Gastroesophageal sphincter (tissue), 4 donors: ENCODE data around the gene ZCCHC24. TPM values are rescaled to one million over a fixed set of nuclear protein-coding genes. Genes with fewer than 3 reads are reported as not detected.
A peak's percentile ranks its signal among the peaks of the same experiment; 100 is the strongest.

Experiments
- ATAC-seq: fragments of 150-250 bp; one replicate; pipeline ENCODE4 v1.9.1; 2016; ENCODE audit warnings: mild to moderate bottlenecking, moderate library complexity
- H3K27ac ChIP-seq, 4 donors: fragments of 200-600 bp; sonication (generic) in 3 of 4; 1 replicate in 3 of 4; 2 replicates in 1 of 4; pipeline ENCODE4 v1.5.1; 2016 to 2019
- H3K27me3 ChIP-seq: fragments of 200-600 bp; sonication (generic); one replicate; pipeline ENCODE4 v1.5.1; 2019
- H3K36me3 ChIP-seq, 2 donors: fragments of 200-600 bp; sonication (generic); one replicate each; pipeline ENCODE4 v1.5.1; 2019; ENCODE audit warnings: control low read depth in 1 of 2
- H3K4me1 ChIP-seq, 3 donors: fragments of 200-600 bp; sonication (generic); 1 replicate in 2 of 3; 2 replicates in 1 of 3; pipeline ENCODE4 v1.5.1; 2016 to 2019; ENCODE audit warnings: control low read depth in 2 of 3
- H3K4me3 ChIP-seq, 2 donors: fragments of 200-600 bp; sonication (generic); one replicate each; pipeline ENCODE4 v1.5.1; 2019; ENCODE audit warnings: mild to moderate bottlenecking in 1 of 2, moderate library complexity in 1 of 2
- H3K9me3 ChIP-seq, 3 donors: fragments of 200-600 bp; sonication (generic); one replicate each; pipeline ENCODE4 v1.5.1; 2017 to 2019; ENCODE audit warnings: control low read depth in 2 of 3
- CTCF ChIP-seq, 4 experiments: fragments of 200-600 bp in 2 of 4; fragments of 450-650 bp in 2 of 4; sonication (generic) in 1 of 4; IDR thresholded peaks; one replicate each; pipeline ENCODE4 v1.5.1; 2017 to 2019; ENCODE audit warnings: antibody characterized with exemption in 4 of 4, mild to moderate bottlenecking in 2 of 4, moderate library complexity in 2 of 4
- EP300 ChIP-seq: sonication (generic); formaldehyde crosslinking; IDR thresholded peaks from one replicate; pipeline ENCODE4 v1.6.1; 2017; ENCODE audit warnings: antibody characterized with exemption, mild to moderate bottlenecking
- POLR2A ChIP-seq, 2 donors: fragments of 450-650 bp; IDR thresholded peaks; one replicate each; pipeline ENCODE4 v1.6.1; 2017; ENCODE audit warnings: antibody characterized with exemption in 2 of 2, mild to moderate bottlenecking in 2 of 2, moderate library complexity in 1 of 2
- POLR2AphosphoS5 ChIP-seq: sonication (generic); formaldehyde crosslinking; IDR thresholded peaks from one replicate; pipeline ENCODE4 v1.6.1; 2017; ENCODE audit warnings: antibody characterized with exemption
- WGBS, 2 donors: methylation state at CpG; one replicate each; pipeline ENCODE4 v1.1.5; 2018; ENCODE audit warnings: low coverage in 1 of 2; 5-methylcytosine and 5-hydroxymethylcytosine counted together
- total RNA-seq, 4 donors: library from RNA; depleted of rRNA; stranded (reverse); fragments of >200 nt; gene quantifications; one replicate each; pipeline ENCODE4 v1.1.0, GENCODE V29; 2016

ZCCHC24 gene
- total RNA-seq, 4 donors from 2014 or later, result 60.5 to 186 (median 84.1) TPM

- Histone ChIP-seq H3K36me3 (peaks cover 0 to 47% of the 10 kb centered on the region in 2 donors), H3K27ac (peak overlapping the region in 2 of 4 donors; percentile 5 to 40), H3K9me3 (no peaks in the 10 kb centered on the region), H3K4me1 (peaks cover 0 to 49% (median 3%) of the 10 kb centered on the region in 3 donors), H3K27me3 (no peaks in the 10 kb centered on the region), H3K4me3 (no peak overlapping the region)
- 56 to 70% methylated on average over 4 to 8 of the region's 12 CpGs for WGBS, 2 donors
- TF ChIP-seq EP300 (no peak), CTCF (IDR thresholded peaks at IDR 0.05) (no peak), POLR2AphosphoS5 (no peak), POLR2A (IDR thresholded peaks at IDR 0.05) (no peak)
- no peak for ATAC-seq
These were observed 29.5 kb downstream of the ZCCHC24 start for GRCh38 chr10:79415736-79416577.

- Histone ChIP-seq H3K27me3 (no peaks in the 10 kb centered on the region), H3K4me1 (peaks cover 0 to 36% (median 3%) of the 10 kb centered on the region in 3 donors), H3K9me3 (no peaks in the 10 kb centered on the region), H3K4me3 (no peak overlapping the region), H3K27ac (peak overlapping the region in 2 of 4 donors; percentile 39 to 40), H3K36me3 (peaks cover 0 to 47% of the 10 kb centered on the region in 2 donors)
- TF ChIP-seq CTCF (IDR thresholded peaks at IDR 0.05), result no peak
- no peak for TF ChIP-seq POLR2AphosphoS5
- no peak for TF ChIP-seq EP300
- no peak for TF ChIP-seq POLR2A (IDR thresholded peaks at IDR 0.05)
- WGBS, 2 donors, result 67 to 88% methylated on average over 1 of the region's 3 CpGs
- no peak for ATAC-seq
These were observed 30.7 kb downstream of the ZCCHC24 start for GRCh38 chr10:79414714-79415113.

GRCh38 chr10:79413196-79413595, 32.2 kb downstream of the ZCCHC24 start:
- WGBS, 2 donors, result 20% methylated on average over 1 of the region's 10 CpGs; no CpG with 5 or more reads in 1 of the 2 donors
- no peak overlapping the region for H3K4me3 ChIP-seq
- H3K27me3 ChIP-seq, result no peaks in the 10 kb centered on the region
- peaks cover 0 to 32% of the 10 kb centered on the region in 2 donors for H3K36me3 ChIP-seq
- peaks cover 0 to 23% (median 12%) of the 10 kb centered on the region in 3 donors for H3K4me1 ChIP-seq
- no peak for TF ChIP-seq POLR2AphosphoS5
- no peak for ATAC-seq
- peak overlapping the region in 3 of 4 donors; percentile 39 to 53 (median 41) for H3K27ac ChIP-seq
- no peaks in the 10 kb centered on the region for H3K9me3 ChIP-seq

- 31 to 74% methylated on average over 3 to 10 of the region's 11 CpGs for WGBS, 2 donors
- peaks cover 0 to 28% of the 10 kb centered on the region in 2 donors for H3K36me3 ChIP-seq
- TF ChIP-seq EP300, result no peak
- TF ChIP-seq POLR2A (IDR thresholded peaks at IDR 0.05), result no peak
- no peak for TF ChIP-seq CTCF (IDR thresholded peaks at IDR 0.05)
- no peak for ATAC-seq
- H3K27ac ChIP-seq, result peak overlapping the region in 3 of 4 donors; percentile 39 to 53 (median 41)
- no peaks in the 10 kb centered on the region for H3K27me3 ChIP-seq
- H3K4me3 ChIP-seq, result no peak overlapping the region
- H3K9me3 ChIP-seq, result no peaks in the 10 kb centered on the region
- peaks cover 0 to 17% (median 17%) of the 10 kb centered on the region in 3 donors for H3K4me1 ChIP-seq
These were observed 32.9 kb downstream of the ZCCHC24 start for GRCh38 chr10:79412516-79412915.

GRCh38 chr10:79411546-79412495, 33.6 kb downstream of the ZCCHC24 start:
- peaks cover 0 to 26% of the 10 kb centered on the region in 2 donors for H3K36me3 ChIP-seq
- WGBS, 2 donors, result no CpG with 5 or more reads among the region's 22 CpGs
- peak overlapping the region in 2 of 4 donors; percentile 39 to 41 for H3K27ac ChIP-seq
- no peak overlapping the region for H3K4me3 ChIP-seq
- no peaks in the 10 kb centered on the region for H3K9me3 ChIP-seq
- no peak for TF ChIP-seq POLR2AphosphoS5
- no peak for TF ChIP-seq EP300
- TF ChIP-seq POLR2A (IDR thresholded peaks at IDR 0.05), result no peak
- no peak for TF ChIP-seq CTCF (IDR thresholded peaks at IDR 0.05)
- peaks cover 0 to 18% (median 13%) of the 10 kb centered on the region in 3 donors for H3K4me1 ChIP-seq
- H3K27me3 ChIP-seq, result no peaks in the 10 kb centered on the region
- no peak for ATAC-seq
